ENCODE results near the gene SLC24A3.

- TF ChIP-seq CTCF (IDR thresholded peaks at IDR 0.05; ENCODE audit: low read depth, low read length, poor library complexity, severe bottlenecking): no peak
- TF ChIP-seq EZH2phosphoT487 (IDR thresholded peaks at IDR 0.05; ENCODE audit: borderline replicate concordance, low read length): no peak
These were observed 448.5 kb downstream of the SLC24A3 start for GRCh38 chr20:19660808-19661378.

Data from DOHH2 (cell line).